GM12872 (cell line): Measurements from ENCODE around the gene NEO1.

Experiments used
- TF ChIP-seq, protein P1 (sequence below): IDR thresholded peaks from 3 replicates; pipeline ENCODE4 v1.5.1; 2011; ENCODE audit warnings: low read depth, mild to moderate bottlenecking, low read length, moderate library complexity; ENCODE audit not compliant: insufficient read depth

NEO1 gene

DNA sequence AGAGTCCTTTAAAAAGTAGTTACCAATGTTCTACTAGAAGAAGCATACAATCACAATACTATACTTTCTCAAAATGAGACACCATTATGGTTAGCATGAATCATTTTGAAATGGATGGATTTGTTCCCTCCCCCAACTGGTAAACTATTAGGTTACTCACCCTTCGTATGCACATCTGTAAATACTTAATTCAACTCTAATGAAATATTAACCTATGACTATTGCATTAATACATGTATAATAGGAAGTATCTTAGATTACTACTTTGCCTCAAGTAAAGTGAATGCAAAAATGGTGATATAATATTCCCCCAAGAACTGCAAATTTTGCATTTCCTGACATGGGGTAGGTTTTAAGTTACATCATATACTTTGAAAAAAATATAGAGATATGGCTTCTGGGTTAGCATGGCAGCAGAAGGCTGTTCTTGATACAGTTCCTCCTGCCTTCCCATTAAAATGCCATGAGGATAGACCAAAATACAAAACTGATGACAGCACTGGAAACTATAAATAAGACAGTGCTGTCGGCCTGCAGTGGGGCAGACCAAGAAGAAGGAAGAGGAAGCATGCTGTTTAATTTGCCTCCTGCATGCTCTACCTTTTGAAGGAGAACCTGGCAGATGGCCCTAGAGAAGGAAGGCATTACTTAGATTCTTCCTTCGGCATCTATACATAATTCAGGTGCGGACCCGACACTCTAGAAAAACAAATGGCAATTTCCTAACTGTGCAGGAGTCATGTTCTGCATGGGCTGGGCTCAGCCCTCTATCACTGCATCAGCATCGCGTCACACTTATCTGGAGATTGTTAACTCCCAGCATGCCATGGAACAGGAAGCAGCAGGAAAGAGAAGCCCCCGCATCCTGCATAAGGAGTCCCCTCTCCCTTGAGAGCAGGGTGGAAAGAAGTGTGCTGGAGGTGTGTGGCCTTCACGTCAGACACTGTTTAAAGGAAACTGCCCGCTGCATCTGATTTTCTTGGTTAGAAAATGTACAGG lies 41.8 kb upstream of the NEO1 start:
- TF ChIP-seq, protein P1, sequence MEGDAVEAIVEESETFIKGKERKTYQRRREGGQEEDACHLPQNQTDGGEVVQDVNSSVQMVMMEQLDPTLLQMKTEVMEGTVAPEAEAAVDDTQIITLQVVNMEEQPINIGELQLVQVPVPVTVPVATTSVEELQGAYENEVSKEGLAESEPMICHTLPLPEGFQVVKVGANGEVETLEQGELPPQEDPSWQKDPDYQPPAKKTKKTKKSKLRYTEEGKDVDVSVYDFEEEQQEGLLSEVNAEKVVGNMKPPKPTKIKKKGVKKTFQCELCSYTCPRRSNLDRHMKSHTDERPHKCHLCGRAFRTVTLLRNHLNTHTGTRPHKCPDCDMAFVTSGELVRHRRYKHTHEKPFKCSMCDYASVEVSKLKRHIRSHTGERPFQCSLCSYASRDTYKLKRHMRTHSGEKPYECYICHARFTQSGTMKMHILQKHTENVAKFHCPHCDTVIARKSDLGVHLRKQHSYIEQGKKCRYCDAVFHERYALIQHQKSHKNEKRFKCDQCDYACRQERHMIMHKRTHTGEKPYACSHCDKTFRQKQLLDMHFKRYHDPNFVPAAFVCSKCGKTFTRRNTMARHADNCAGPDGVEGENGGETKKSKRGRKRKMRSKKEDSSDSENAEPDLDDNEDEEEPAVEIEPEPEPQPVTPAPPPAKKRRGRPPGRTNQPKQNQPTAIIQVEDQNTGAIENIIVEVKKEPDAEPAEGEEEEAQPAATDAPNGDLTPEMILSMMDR = no peak

DNA sequence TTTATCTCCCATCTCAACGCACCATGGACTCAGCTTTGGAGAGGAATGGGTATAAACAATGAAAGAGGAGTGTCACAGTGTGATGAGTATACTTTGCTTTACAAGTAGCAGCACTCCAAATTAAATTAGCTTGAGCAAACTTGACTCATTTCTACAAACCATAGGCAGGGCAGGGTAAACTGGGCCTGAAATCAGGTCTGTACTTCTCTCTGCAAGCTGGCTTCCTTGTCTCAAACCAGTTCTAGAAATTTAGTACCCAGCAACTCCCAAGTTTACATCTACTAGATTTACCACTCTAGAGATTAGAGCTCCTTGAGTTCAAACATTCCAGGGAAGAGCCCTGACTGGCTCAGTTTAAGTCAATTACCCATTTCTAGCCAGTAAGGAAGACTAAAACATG lies 37.4 kb upstream of the NEO1 start:
- TF ChIP-seq, protein P1 = no peak

DNA sequence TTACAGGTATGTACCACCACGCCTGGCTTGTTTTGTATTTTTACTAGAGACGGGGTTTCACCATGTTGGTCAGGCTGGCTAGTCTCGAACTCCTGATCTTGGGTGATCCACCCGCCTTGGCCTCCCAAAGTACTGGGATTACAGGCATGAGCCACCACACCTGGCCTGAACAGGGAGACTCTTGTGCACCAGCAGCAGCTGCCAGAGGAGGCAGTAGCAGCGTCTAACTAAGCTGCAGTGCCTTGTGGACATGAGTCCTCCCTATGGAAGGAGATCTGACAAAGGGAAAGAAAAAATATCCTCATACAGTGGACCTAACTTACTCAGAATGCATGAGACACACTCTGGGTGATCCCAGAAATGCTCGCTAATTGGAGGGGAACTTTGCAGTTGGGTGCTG lies 36.8 kb upstream of the NEO1 start:
- TF ChIP-seq, protein P1 = 0 out of 3 replicates have a peak, but pooled peaks have one; percentile 7

DNA sequence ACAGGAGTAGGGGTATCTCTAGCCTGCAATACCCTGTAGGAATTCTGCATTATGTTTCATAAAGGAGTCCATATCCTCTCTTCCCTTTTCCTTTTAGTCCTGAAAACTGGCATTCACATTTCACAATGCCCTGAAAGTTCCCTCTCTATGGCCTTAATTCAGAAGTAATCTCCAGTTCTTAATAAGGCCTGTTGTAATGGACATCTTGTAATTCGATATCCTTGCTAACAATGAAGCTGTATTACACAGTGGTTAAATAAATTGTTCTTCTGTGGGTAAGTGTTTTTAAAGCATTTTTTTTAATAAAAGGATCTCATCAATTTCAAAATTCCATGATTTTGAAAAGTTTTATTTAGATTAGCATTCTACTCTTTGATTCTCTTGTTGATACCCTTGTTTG lies 34.3 kb upstream of the NEO1 start:
- TF ChIP-seq, protein P1 = no peak

DNA sequence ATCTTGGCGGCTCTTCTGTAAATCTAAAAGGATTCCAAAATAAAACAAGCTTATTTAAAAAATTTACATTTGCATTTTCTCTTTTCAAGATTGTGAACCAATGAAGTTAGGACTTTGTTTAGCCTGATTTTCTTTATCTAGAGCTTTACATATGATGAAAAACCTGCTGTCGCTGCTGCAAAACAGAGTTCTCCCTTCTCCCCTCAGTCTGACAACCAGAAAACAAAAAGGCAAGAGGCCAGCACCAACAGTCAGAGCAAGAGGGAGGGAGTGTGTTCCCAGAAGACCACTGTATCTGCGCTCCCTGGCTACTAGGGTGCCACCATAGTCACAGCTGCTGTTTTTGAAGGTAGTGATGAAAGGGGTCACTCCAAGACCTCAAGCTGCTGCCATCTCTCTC lies 33.1 kb upstream of the NEO1 start:
- TF ChIP-seq, protein P1 = no peak

DNA sequence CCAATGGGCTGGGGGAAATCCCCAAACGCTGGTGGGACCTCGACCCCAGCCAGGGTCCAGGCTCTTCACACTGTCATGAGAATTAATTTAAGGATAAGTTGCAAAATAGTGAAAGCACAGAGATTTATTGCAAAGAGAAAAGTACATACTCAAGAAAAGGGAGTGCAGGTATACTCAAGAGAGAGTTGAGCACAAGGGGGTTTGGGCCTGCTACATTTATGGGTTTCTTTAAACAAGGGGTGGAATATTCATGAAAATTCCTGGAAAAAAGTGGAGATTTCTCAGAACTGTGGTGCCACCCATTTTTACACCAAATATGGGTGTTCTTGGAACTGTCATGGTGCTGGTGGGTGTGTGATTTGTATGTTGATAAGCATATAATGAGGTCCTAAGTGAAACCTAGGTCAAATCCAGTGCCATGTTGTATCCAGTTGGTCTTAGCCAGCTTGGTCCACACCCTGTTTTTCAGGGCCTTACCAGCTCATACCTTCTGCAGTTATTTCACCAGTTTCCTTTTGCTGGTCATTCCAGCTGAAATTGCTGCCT lies 32.6 kb upstream of the NEO1 start:
- TF ChIP-seq, protein P1 = no peak

DNA sequence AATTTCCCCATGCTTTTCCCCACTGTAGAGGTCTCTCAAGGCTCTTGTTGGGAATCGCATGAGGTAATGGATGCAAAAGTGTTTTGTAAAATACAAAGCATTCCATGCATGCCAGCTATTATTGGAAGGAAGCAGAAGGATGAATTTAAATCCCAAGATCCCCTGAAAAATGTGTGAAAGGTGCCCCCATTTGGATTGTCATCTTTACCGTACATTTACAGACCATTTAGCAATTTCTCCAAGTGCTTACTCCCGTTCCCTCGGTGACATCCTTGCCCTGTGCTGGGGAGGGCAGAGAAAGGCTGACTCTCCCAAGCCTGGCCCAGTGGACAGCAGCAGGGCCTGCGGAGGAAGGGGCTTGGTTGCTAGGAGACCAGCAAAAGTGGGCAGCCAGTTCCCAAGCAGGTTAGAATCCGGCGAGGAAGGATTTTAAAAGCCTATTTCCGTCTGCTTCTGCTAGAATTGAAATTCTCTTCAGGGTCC lies 31.1 kb upstream of the NEO1 start:
- TF ChIP-seq, protein P1 = no peak
